Colonic mucosa (tissue), 4 donors: ENCODE data around the gene CAPN5. TPM values are rescaled to one million over a fixed set of nuclear protein-coding genes. Genes with fewer than 3 reads are reported as not detected.
"Not testable (repeated sequence)": the region's sequence is repeated elsewhere in the genome, so short reads cannot be mapped to it uniquely, and the experiment has no call there.

Experiments used
- DNase-seq: peaks from one replicate; pipeline ENCODE4 v3.0.0-alpha.2; 2020
- H3K27ac ChIP-seq: fragments of 200-600 bp; one replicate; pipeline ENCODE4 v1.8.0; 2021
- H3K27me3 ChIP-seq: fragments of 200-600 bp; one replicate; pipeline ENCODE4 v1.8.0; 2021
- H3K36me3 ChIP-seq: fragments of 200-600 bp; one replicate; pipeline ENCODE4 v1.8.0; 2021
- H3K4me1 ChIP-seq: fragments of 200-600 bp; one replicate; pipeline ENCODE4 v1.8.0; 2021; ENCODE audit warnings: mild to moderate bottlenecking
- H3K4me3 ChIP-seq: fragments of 200-600 bp; one replicate; pipeline ENCODE4 v1.8.0; 2021
- H3K9ac ChIP-seq, 2 donors: one replicate each; pipeline ENCODE4 v1.7.0; 2013; ENCODE audit warnings: control low read depth in 2 of 2, low read depth in 2 of 2, low read length in 2 of 2
- H3K9me3 ChIP-seq: fragments of 200-600 bp; one replicate; pipeline ENCODE4 v1.8.0; 2021
- intact Hi-C: fragments of 100-400 bp; cut with DNase I; formaldehyde crosslinking; loops from one replicate; pipeline ENCODE4 v1.14.1; 2022
- total RNA-seq, 2 donors: library from RNA; stranded (reverse); fragmentation: NEBNext Ultra II Directional in 1 of 2; extraction: Animal tissue kit (Norgen Biotek cat#: 25700) in 1 of 2; gene quantifications; one replicate each; pipeline ENCODE4 v1.2.1, GENCODE V29; 2021
- TF ChIP-seq, protein P1 (sequence below): fragments of 200-600 bp; IDR thresholded peaks from one replicate; pipeline ENCODE4 v1.8.0; 2022; ENCODE audit warnings: antibody characterized with exemption, mild to moderate bottlenecking
- donor health status: healthy.
- donor health status: DM: no; HTN: no; CAD: no.
- donor health status: DM: no; HTN: no; CAD: no.

Gene CAPN5
- total RNA-seq, 2 donors from 2014 or later = 258 to 267 TPM

DNA sequence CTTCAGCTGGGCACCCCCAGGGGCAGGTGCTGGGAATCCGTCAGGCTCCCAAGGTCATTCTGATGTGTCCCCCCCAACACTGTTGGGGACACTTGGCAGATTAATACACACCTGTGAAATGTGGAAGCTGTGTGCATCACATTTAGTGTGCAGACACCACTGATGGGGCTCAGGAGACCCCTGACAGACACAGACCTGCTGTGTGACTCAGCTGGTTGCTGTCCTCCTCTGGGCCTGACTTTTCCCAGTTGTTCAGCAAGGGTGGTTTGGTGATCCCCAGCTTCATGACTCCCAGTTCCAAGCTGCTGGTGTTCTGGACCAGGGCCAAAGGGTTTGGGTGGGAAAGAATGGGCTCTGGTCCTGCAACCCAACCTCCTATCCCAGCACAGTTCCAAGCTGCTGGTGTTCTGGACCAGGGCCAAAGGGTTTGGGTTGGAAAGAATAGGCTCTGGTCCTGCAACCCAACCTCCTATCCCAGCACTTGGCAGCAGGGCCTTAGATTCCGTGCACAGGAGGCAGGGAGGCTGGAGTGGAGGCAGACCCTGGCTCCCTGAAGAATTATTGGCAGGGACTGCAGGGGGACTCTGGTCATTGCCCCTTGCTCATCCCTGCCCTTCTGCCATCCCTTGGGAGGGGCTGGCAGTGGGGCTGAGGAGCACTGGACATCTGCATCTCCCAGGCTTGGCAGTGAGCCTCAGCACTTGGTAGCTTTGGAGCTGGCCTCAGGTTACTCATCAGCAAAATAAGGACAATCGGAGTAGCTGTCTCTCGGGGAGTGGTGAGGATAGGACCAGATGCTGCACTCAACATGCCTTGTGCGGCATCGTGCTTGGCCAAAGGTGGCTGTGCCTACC, 27.4 kb downstream of the CAPN5 start:
- Histone ChIP-seq H3K9ac (peak overlapping the region in 1 of 2 donors; percentile 77), H3K4me1 (peaks cover 23% of the 10 kb centered on the region), H3K27me3 (no peaks in the 10 kb centered on the region), H3K27ac (peak overlapping the region; percentile 75), H3K9me3 (no peaks in the 10 kb centered on the region), H3K36me3 (no peaks in the 10 kb centered on the region), H3K4me3 (no peak overlapping the region)
- no peak for DNase-seq
- intact Hi-C loops = no loop called here
- TF ChIP-seq, protein P1, sequence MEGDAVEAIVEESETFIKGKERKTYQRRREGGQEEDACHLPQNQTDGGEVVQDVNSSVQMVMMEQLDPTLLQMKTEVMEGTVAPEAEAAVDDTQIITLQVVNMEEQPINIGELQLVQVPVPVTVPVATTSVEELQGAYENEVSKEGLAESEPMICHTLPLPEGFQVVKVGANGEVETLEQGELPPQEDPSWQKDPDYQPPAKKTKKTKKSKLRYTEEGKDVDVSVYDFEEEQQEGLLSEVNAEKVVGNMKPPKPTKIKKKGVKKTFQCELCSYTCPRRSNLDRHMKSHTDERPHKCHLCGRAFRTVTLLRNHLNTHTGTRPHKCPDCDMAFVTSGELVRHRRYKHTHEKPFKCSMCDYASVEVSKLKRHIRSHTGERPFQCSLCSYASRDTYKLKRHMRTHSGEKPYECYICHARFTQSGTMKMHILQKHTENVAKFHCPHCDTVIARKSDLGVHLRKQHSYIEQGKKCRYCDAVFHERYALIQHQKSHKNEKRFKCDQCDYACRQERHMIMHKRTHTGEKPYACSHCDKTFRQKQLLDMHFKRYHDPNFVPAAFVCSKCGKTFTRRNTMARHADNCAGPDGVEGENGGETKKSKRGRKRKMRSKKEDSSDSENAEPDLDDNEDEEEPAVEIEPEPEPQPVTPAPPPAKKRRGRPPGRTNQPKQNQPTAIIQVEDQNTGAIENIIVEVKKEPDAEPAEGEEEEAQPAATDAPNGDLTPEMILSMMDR = no peak

DNA sequence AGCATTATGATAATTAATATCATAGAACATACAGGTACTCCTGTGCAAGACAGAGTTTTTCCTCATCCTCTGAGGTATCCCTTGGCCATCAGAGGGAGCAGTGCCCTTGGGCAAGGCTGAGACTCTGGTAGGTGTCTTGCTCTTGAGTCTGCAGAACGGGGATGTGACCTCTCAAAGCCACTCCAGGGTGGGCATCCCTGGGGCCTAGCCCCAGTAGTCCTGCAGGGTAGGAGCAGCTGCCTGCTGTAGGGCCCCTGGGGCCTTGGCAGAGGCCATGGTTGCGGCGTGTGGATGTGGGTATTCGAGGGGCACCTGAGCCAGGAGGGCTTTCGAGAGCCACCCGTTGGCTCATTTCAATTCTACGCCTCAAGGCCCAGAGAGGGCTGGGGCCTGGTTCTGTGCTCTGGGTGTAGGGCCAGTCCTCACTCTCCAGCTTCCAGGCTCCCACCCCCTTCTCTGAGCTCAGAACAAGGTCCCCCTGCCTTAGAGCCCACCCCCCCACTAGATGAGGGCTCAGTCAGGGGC, 28.1 kb downstream of the CAPN5 start:
- TF ChIP-seq, protein P1 = no peak
- intact Hi-C loops = no loop called here
- H3K27ac ChIP-seq = peak overlapping the region; percentile 75

DNA sequence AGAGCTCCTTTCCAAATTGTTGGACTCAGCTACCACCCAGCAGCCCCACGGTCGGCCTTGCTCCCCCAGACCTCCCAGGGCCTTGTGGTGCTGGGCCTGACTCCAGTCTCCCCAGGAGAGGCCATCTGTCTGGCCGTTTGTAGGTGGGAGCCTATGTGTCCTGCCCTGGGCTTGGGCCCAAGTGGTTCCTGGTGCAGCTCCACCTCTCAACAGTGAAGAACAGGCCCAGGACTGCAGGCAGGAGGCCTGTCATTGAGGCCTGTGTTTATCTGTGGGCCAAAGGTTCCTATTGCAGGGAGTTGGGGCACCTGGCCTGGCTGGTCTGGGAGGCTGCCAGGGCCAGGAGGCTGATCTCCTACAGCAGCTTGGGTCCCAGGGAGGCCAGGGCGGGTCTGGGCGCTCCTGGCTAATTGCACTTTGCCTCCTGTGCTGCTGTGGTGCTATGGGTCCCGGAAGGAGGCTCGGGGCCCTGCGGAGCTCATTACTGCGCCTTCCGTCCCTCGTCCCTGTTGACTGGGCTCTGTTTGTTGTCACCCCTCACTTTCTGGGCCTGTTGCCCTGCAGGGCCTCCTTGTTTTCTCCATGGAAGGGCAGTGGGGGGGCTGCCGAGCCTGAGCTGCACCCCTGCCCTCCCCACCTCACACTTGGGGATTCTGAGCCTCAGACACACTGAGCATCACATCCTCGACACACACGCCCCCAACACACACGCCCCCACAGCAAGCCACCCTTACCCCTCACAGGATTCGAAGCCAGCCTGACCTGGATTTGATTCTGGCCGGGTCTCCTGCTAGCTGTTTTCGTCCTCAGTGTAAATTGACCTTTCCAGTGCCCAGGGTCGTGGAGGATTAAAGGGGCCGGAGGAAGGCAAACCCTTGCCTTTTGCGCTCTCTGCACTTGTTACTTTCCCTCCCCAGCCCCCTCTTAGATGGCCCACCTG, 29.1 kb downstream of the CAPN5 start:
- intact Hi-C loops = no loop called here
- Histone ChIP-seq H3K9me3 (no peaks in the 10 kb centered on the region), H3K4me3 (no peak overlapping the region), H3K4me1 (peaks cover 11% of the 10 kb centered on the region), H3K9ac (peak overlapping the region; percentile 60 to 77), H3K27ac (peak overlapping the region; percentile 75), H3K27me3 (no peaks in the 10 kb centered on the region), H3K36me3 (no peaks in the 10 kb centered on the region)
- TF ChIP-seq, protein P1 = no peak
- peak; percentile 91 for DNase-seq

More for the DNA sequence above, 28.1 kb downstream of the CAPN5 start:
- Histone ChIP-seq H3K9me3 (no peaks in the 10 kb centered on the region), H3K36me3 (no peaks in the 10 kb centered on the region), H3K4me1 (peaks cover 20% of the 10 kb centered on the region), H3K4me3 (no peak overlapping the region), H3K27me3 (no peaks in the 10 kb centered on the region), H3K9ac (peak overlapping the region; percentile 60 to 77)
- no peak for DNase-seq

DNA sequence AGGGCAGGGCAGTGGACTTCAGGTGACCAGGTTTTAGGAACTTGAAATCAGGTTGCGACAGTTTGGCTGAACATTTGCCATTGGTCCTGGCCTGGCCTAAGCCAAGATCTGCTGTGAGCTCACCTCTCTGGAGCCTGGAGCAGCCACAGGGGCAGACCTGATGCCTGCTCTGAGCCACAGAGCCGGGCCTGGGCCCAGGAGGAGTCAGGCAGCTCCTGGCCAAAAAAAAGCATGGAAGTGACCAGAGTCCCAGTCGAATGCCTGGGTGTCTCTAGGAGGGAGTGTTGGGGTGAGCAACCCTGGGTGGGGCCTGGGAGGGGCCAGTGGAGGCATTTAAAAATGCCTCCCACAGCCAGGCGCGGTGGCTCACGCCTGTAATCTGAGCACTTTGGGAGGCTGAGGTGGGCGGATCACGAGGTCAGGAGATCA, 29.8 kb downstream of the CAPN5 start:
- TF ChIP-seq, protein P1 = no peak
- intact Hi-C loops = no loop called here
- Histone ChIP-seq H3K36me3 (no peaks in the 10 kb centered on the region), H3K27ac (peak overlapping the region; percentile 75), H3K27me3 (no peaks in the 10 kb centered on the region), H3K4me1 (peaks cover 10% of the 10 kb centered on the region), H3K9ac (peak overlapping the region; percentile 56 to 77), H3K4me3 (no peak overlapping the region), H3K9me3 (no peaks in the 10 kb centered on the region)
- no peak for DNase-seq

DNA sequence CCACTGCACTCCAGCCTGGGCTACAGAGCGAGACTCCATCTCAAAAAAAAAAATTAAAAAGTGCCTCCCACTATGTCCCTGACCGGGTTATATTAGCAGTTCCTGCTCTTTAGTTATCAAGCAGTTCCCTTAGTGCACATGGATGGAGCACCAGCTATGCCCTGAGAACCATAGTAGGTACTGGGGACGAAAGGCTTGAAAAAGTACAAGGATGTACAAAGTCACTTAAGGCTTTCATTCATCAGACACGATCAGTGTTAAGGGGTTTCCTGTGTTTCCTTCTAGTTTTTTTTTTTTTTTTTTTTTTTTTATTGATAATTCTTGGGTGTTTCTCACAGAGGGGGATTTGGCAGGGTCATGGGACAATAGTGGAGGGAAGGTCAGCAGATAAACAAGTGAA, 30.4 kb downstream of the CAPN5 start:
- H3K4me1 ChIP-seq = peaks cover 10% of the 10 kb centered on the region
- H3K9ac ChIP-seq, H3K27ac ChIP-seq, H3K27me3 ChIP-seq, H3K9me3 ChIP-seq, H3K36me3 ChIP-seq, intact Hi-C loops, DNase-seq, H3K4me3 ChIP-seq: not testable (repeated sequence)
